MCF 10A (cell line): ENCODE measurements around the gene SHKBP1. TPM values are rescaled to one million over a fixed set of nuclear protein-coding genes. Genes with fewer than 3 reads are reported as not detected.

Experiments used
- BruUV-seq: library from RNA; stranded (reverse); fragments of 400-500 nt; replicated peaks from 2 replicates; lab custom pipeline; 2021; lab: Mats Ljungman, UMichigan
- CTCF ChIA-PET: fragments of 300-600 bp; sonication (Branson Sonifier 250); formaldehyde crosslinking; extraction: SDS; loops from one replicate; lab custom pipeline; 2021; ENCODE audit warnings: antibody characterized with exemption, inconsistent platforms; lab: Yijun Ruan, JAX
- POLR2A ChIA-PET: fragments of 300-600, 350-650 bp; sonication (Branson Sonifier 250); formaldehyde crosslinking; extraction: SDS; loops from one replicate; lab custom pipeline; 2020; ENCODE audit warnings: antibody characterized with exemption, inconsistent platforms; lab: Yijun Ruan, JAX
- DNase-seq: peaks from one replicate; pipeline ENCODE4 v3.0.0-alpha.2; 2018; ENCODE audit not compliant: unreplicated experiment
- H3K27ac Mint-ChIP-seq: one replicate; pipeline ENCODE4 v1.8.0; 2022; ENCODE audit warnings: mild to moderate bottlenecking, low read depth, mixed read lengths; ENCODE audit not compliant: unreplicated experiment
- H3K27me3 Mint-ChIP-seq: one replicate; pipeline ENCODE4 v1.8.0; 2022; ENCODE audit warnings: mixed read lengths; ENCODE audit not compliant: insufficient read depth, unreplicated experiment
- H3K36me3 Mint-ChIP-seq: one replicate; pipeline ENCODE4 v1.8.0; 2022; ENCODE audit warnings: mild to moderate bottlenecking, moderate library complexity, mixed read lengths; ENCODE audit not compliant: insufficient read depth, unreplicated experiment
- H3K4me1 Mint-ChIP-seq: one replicate; pipeline ENCODE4 v1.8.0; 2022; ENCODE audit warnings: mixed read lengths; ENCODE audit not compliant: insufficient read depth, unreplicated experiment
- H3K4me3 Mint-ChIP-seq: one replicate; pipeline ENCODE4 v1.8.0; 2022; ENCODE audit warnings: mild to moderate bottlenecking, moderate library complexity, mixed read lengths; ENCODE audit not compliant: unreplicated experiment
- H3K9me3 Mint-ChIP-seq: one replicate; pipeline ENCODE4 v1.8.0; 2022; ENCODE audit warnings: mixed read lengths; ENCODE audit not compliant: unreplicated experiment
- CTCF ChIP-seq: fragments of 200-600 bp; IDR thresholded peaks from one replicate; pipeline ENCODE4 v1.8.0; 2022; ENCODE audit warnings: antibody characterized with exemption, mild to moderate bottlenecking; ENCODE audit not compliant: unreplicated experiment
- intact Hi-C: fragments of 100-400 bp; cut with micrococcal nuclease; formaldehyde crosslinking; loops from 2 replicates; pipeline ENCODE4 v1.14.1; 2022
- total RNA-seq: library from RNA; stranded (reverse); gene quantifications from 2 replicates; pipeline ENCODE4 v1.2.3, GENCODE V29; 2022

SHKBP1 gene
- total RNA-seq, 1 experiment from 2014 or later = 41.5 TPM

- POLR2A ChIA-PET = no interaction called here
- Mint-ChIP-seq H3K4me1 (peaks cover 14% of the 10 kb centered on the region), H3K27me3 (no peaks in the 10 kb centered on the region), H3K4me3 (peak overlapping the region; percentile 64), H3K36me3 (no peaks in the 10 kb centered on the region), H3K9me3 (peaks cover 8% of the 10 kb centered on the region), H3K27ac (no peak overlapping the region)
- no TSS peak for BruUV-seq
- peak; percentile 95 for TF ChIP-seq CTCF
- CTCF ChIA-PET = interaction anchor here (0.6 to 1.8 kb wide), 14 partner anchors 9 to 1472 kb away, joined by 3 to 5 read pairs (median 4); partner anchors contain the start of gene SERTAD1
- intact Hi-C loops = loop anchor here (1.0 to 10.0 kb wide), 3 partner anchors 69 to 385 kb away; no protein-coding TSS in a partner anchor
- peak; percentile 79 for DNase-seq
Observed at GRCh38 chr19:40529093-40529954, 47.3 kb upstream of the SHKBP1 start.

GRCh38 chr19:40530091-40530901 lies 46.4 kb upstream of the SHKBP1 start:
- no peak overlapping the region for H3K27ac Mint-ChIP-seq

DNA sequence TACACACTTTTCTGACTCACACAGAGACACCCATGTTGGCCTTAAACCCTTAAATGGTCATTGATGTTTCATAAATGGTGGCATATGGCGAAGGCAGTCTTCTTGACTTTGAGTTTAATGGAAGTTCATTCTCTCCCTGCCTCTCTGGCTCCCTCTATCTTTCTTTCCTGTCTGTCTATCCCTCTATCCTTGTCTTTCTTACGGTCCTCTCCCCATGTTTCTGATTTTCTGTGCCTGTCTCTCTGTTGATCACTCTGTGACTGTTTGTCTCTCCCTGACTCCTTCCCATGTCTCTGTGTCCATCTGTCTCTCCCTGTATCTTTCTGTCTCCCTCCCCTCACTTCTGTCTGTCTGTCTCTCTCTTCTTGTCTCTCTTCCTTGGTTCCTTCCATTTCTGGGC lies 43.2 kb upstream of the SHKBP1 start:
- H3K4me1 Mint-ChIP-seq = peaks cover 7% of the 10 kb centered on the region
- no peak overlapping the region for H3K4me3 Mint-ChIP-seq
- BruUV-seq = no TSS peak
- DNase-seq = no peak
- peaks cover 8% of the 10 kb centered on the region for H3K9me3 Mint-ChIP-seq
- no peaks in the 10 kb centered on the region for H3K27me3 Mint-ChIP-seq
- H3K27ac Mint-ChIP-seq = no peak overlapping the region
- intact Hi-C loops = no loop called here
- CTCF ChIA-PET = interaction anchor here (0.5 to 2.1 kb wide), 7 partner anchors 9 to 77 kb away, joined by 3 to 8 read pairs (median 7); no protein-coding TSS in a partner anchor
- H3K36me3 Mint-ChIP-seq = no peaks in the 10 kb centered on the region
- POLR2A ChIA-PET = no interaction called here
- no peak for TF ChIP-seq CTCF

More at GRCh38 chr19:40530091-40530901, 46.4 kb upstream of the SHKBP1 start:
- ChIA-PET POLR2A (no interaction called here), CTCF (interaction anchor here (0.5 to 1.8 kb wide), 8 partner anchors 10 to 1473 kb away, joined by 3 to 5 read pairs (median 4); no protein-coding TSS in a partner anchor)
- Mint-ChIP-seq H3K9me3 (peaks cover 8% of the 10 kb centered on the region), H3K36me3 (no peaks in the 10 kb centered on the region), H3K4me1 (peaks cover 14% of the 10 kb centered on the region), H3K4me3 (peak overlapping the region; percentile 64), H3K27me3 (no peaks in the 10 kb centered on the region)
- no TSS peak for BruUV-seq
- DNase-seq = no peak
- TF ChIP-seq CTCF = no peak
- intact Hi-C loops = no loop called here
